Measurements from ENCODE around the gene CA5A.

CA5A gene

DNA sequence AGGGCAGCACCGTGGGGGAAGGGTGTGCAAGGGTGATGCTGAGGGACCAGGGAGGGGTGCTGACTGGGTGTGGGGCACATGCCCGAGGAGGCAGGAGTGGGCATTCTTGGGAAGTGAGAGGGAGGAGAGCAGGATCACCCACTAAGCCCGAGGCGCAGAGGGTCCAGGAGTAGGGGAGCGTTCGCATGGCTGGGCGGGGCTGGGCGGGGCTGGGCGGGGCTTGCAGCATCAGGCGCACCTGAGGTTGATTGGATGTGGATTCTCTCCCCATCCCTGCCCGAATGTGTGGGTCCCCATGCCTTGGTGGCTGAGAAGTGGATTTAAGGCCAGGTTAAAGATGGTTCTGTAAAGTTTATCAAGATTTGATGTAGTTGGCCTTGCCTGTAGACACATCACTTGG, 29.1 kb upstream of the CA5A start:
- Histone ChIP-seq H3K36me3 (ENCODE audit: insufficient read depth) (no peaks in the 10 kb centered on the region), H3K27me3 (ENCODE audit: insufficient read depth, low read depth) (no peaks in the 10 kb centered on the region), H3K79me2 (ENCODE audit: insufficient read depth, low read depth) (peaks cover 49% of the 10 kb centered on the region; the same call in 1 of the 2 replicates), H3K4me1 (ENCODE audit: low read depth, poor library complexity, severe bottlenecking) (no peaks in the 10 kb centered on the region), H3K4me3 (IDR thresholded peaks at IDR 0.05; ENCODE audit: insufficient read depth, low read depth, low read length) (no peak overlapping the region), H2AFZ (ENCODE audit: low read depth) (no peak overlapping the region), H3K4me2 (no peak overlapping the region), H4K20me1 (ENCODE audit: insufficient read depth) (no peaks in the 10 kb centered on the region), H3K27ac (no peak overlapping the region), H3K9ac (no peak overlapping the region)
- TF ChIP-seq CTCF (conservative IDR thresholded peaks at IDR 0.05; ENCODE audit: low read depth, low read length), result no peak

- H3K79me2 ChIP-seq (ENCODE audit: insufficient read depth, low read depth), result peaks cover 43% of the 10 kb centered on the region; the same call in 1 of the 2 replicates
- H2AFZ ChIP-seq (ENCODE audit: low read depth), result no peak overlapping the region
- TF ChIP-seq CTCF (conservative IDR thresholded peaks at IDR 0.05; ENCODE audit: low read depth, low read length), result no peak
- no peak overlapping the region for H3K4me2 ChIP-seq
- no peak overlapping the region for H3K9ac ChIP-seq
- H3K36me3 ChIP-seq (ENCODE audit: insufficient read depth), result no peaks in the 10 kb centered on the region
- H3K4me1 ChIP-seq (ENCODE audit: low read depth, poor library complexity, severe bottlenecking), result no peaks in the 10 kb centered on the region
- no peaks in the 10 kb centered on the region for H3K27me3 ChIP-seq (ENCODE audit: insufficient read depth, low read depth)
- no peak overlapping the region for H3K27ac ChIP-seq
- H4K20me1 ChIP-seq (ENCODE audit: insufficient read depth), result no peaks in the 10 kb centered on the region
- H3K4me3 ChIP-seq (IDR thresholded peaks at IDR 0.05; ENCODE audit: insufficient read depth, low read depth, low read length), result no peak overlapping the region
These were observed 27.8 kb upstream of the CA5A start for GRCh38 chr16:87964049-87964659.

GRCh38 chr16:87963400-87963799, 27.1 kb upstream of the CA5A start:
- Histone ChIP-seq H3K9ac (no peak overlapping the region), H3K4me2 (no peak overlapping the region), H3K4me3 (IDR thresholded peaks at IDR 0.05; ENCODE audit: insufficient read depth, low read depth, low read length) (no peak overlapping the region), H3K36me3 (ENCODE audit: insufficient read depth) (no peaks in the 10 kb centered on the region), H3K79me2 (ENCODE audit: insufficient read depth, low read depth) (peaks cover 42% of the 10 kb centered on the region; the same call in 1 of the 2 replicates), H3K4me1 (ENCODE audit: low read depth, poor library complexity, severe bottlenecking) (no peaks in the 10 kb centered on the region), H2AFZ (ENCODE audit: low read depth) (no peak overlapping the region), H3K27me3 (ENCODE audit: insufficient read depth, low read depth) (no peaks in the 10 kb centered on the region), H4K20me1 (ENCODE audit: insufficient read depth) (no peaks in the 10 kb centered on the region), H3K27ac (no peak overlapping the region)
- no peak for TF ChIP-seq CTCF (conservative IDR thresholded peaks at IDR 0.05; ENCODE audit: low read depth, low read length)

- no peak for TF ChIP-seq CTCF (conservative IDR thresholded peaks at IDR 0.05; ENCODE audit: low read depth, low read length)
- H3K9ac ChIP-seq, result no peak overlapping the region
- H3K27me3 ChIP-seq (ENCODE audit: insufficient read depth, low read depth), result no peaks in the 10 kb centered on the region
- H2AFZ ChIP-seq (ENCODE audit: low read depth), result no peak overlapping the region
- no peaks in the 10 kb centered on the region for H4K20me1 ChIP-seq (ENCODE audit: insufficient read depth)
- H3K4me1 ChIP-seq (ENCODE audit: low read depth, poor library complexity, severe bottlenecking), result peaks cover 9% of the 10 kb centered on the region
- H3K4me2 ChIP-seq, result no peak overlapping the region
- H3K36me3 ChIP-seq (ENCODE audit: insufficient read depth), result no peaks in the 10 kb centered on the region
- H3K79me2 ChIP-seq (ENCODE audit: insufficient read depth, low read depth), result peaks cover 44% of the 10 kb centered on the region; the same call in 1 of the 2 replicates
- no peak overlapping the region for H3K27ac ChIP-seq
- H3K4me3 ChIP-seq (IDR thresholded peaks at IDR 0.05; ENCODE audit: insufficient read depth, low read depth, low read length), result no peak overlapping the region
These were observed 25.3 kb upstream of the CA5A start for GRCh38 chr16:87961623-87962022.

Data from KMS-11 (cell line).